ENCODE measurements around the gene PARP16. TPM values are rescaled to one million over a fixed set of nuclear protein-coding genes. Genes with fewer than 3 reads are reported as not detected.

PARP16 gene
- polyA plus RNA-seq, 2 of the 4 experiments (the other 2 are of a cell fraction), result 7.5 to 9.8 TPM

DNA sequence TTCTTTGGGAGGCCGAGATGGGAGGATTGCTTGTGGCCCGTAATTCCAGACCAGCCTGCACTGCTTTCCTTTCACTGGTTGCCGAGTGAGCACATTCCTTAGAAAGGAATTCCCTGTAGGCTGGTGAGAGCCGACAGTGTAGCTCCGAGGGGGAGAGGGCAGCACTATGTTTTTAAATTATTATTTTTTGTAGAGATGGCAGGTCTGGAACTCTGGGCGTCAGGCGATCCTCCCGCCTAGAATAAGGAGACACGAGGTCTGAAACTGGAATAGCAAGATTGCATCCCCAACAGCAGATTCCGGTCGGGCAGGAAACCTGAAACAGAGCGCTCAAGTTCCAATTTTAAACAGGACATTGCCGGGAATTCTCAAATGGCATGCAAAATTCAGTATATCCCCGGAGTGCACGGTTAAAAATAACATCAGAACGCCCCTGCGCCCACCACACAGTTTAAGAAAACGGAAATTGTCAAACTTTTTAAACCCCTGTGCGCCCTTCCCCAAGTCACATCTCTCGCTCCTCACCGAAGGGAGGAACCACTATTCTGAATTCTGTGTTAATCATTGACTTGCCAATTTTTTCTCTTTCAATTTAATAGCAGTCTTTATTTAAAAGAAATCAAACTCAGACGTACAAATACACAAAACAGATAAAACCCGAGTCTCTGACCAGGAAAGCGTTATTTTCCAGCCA, 17.2 kb upstream of the PARP16 start:
- WGBS (ENCODE audit: missing lambda C conversion rate), result 2% methylated on average over 24 of the region's 24 CpGs
- TF ChIP-seq MAFK (IDR thresholded peaks at IDR 0.05; ENCODE audit: partially characterized antibody), result peak; percentile 78
- TF ChIP-seq CHD2 (IDR thresholded peaks at IDR 0.05; ENCODE audit: low read length, partially characterized antibody), result no peak
- TF ChIP-seq RAD21 (conservative IDR thresholded peaks at IDR 0.05 in 1 of 2, IDR thresholded peaks at IDR 0.05 in 1 of 2), result no peak
- peak; percentile 88 for TF ChIP-seq HOXB5 (CRISPR knock-in tag; IDR thresholded peaks at IDR 0.05)
- no peak for TF ChIP-seq ESRRA (IDR thresholded peaks at IDR 0.05; ENCODE audit: borderline replicate concordance, low read length)
- no peak for TF ChIP-seq ZSCAN20 (CRISPR knock-in tag; IDR thresholded peaks at IDR 0.05)
- TF ChIP-seq, protein P1, sequence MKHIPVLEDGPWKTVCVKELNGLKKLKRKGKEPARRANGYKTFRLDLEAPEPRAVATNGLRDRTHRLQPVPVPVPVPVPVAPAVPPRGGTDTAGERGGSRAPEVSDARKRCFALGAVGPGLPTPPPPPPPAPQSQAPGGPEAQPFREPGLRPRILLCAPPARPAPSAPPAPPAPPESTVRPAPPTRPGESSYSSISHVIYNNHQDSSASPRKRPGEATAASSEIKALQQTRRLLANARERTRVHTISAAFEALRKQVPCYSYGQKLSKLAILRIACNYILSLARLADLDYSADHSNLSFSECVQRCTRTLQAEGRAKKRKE (CRISPR knock-in tag; IDR thresholded peaks at IDR 0.05; ENCODE audit: low read depth), result peak; percentile 92
- TF ChIP-seq BHLHE40 (IDR thresholded peaks at IDR 0.05; ENCODE audit: low read depth, low read length), result no peak
- no peak for TF ChIP-seq ZFP36 (IDR thresholded peaks at IDR 0.05; ENCODE audit: borderline replicate concordance, partially characterized antibody)
- no peak for TF ChIP-seq CHD4 (IDR thresholded peaks at IDR 0.05; ENCODE audit: borderline replicate concordance)
- TF ChIP-seq CBX2 (IDR thresholded peaks at IDR 0.05; ENCODE audit: borderline replicate concordance, low read depth), result no peak
- TF ChIP-seq USF2 (IDR thresholded peaks at IDR 0.05), result peak; percentile 20
- TF ChIP-seq SMC3 (IDR thresholded peaks at IDR 0.05), result no peak
- TF ChIP-seq EHF (CRISPR knock-in tag; IDR thresholded peaks at IDR 0.05), result peak; percentile 89
- TF ChIP-seq RARB (CRISPR knock-in tag; IDR thresholded peaks at IDR 0.05), result no peak
- TF ChIP-seq POLR2A (IDR thresholded peaks at IDR 0.05; ENCODE audit: low read length), result no peak
- TF ChIP-seq JUN (IDR thresholded peaks at IDR 0.05), result no peak
- TF ChIP-seq, protein P2, sequence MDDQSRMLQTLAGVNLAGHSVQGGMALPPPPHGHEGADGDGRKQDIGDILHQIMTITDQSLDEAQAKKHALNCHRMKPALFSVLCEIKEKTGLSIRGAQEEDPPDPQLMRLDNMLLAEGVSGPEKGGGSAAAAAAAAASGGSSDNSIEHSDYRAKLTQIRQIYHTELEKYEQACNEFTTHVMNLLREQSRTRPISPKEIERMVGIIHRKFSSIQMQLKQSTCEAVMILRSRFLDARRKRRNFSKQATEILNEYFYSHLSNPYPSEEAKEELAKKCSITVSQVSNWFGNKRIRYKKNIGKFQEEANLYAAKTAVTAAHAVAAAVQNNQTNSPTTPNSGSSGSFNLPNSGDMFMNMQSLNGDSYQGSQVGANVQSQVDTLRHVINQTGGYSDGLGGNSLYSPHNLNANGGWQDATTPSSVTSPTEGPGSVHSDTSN (IDR thresholded peaks at IDR 0.05), result no peak
- no peak for TF ChIP-seq HDAC2 (IDR thresholded peaks at IDR 0.05)
- peak; percentile 93 for TF ChIP-seq HOXB13 (CRISPR knock-in tag; IDR thresholded peaks at IDR 0.05; ENCODE audit: low read depth)
- TF ChIP-seq CEBPB (IDR thresholded peaks at IDR 0.05), result 0 out of 4 replicates have a peak, but pooled peaks of 1 of the 2 experiments have one; percentile 9
- TF ChIP-seq BCL3 (IDR thresholded peaks at IDR 0.05), result no peak
- no peak for TF ChIP-seq HES2 (IDR thresholded peaks at IDR 0.05)
- TF ChIP-seq, protein P3, sequence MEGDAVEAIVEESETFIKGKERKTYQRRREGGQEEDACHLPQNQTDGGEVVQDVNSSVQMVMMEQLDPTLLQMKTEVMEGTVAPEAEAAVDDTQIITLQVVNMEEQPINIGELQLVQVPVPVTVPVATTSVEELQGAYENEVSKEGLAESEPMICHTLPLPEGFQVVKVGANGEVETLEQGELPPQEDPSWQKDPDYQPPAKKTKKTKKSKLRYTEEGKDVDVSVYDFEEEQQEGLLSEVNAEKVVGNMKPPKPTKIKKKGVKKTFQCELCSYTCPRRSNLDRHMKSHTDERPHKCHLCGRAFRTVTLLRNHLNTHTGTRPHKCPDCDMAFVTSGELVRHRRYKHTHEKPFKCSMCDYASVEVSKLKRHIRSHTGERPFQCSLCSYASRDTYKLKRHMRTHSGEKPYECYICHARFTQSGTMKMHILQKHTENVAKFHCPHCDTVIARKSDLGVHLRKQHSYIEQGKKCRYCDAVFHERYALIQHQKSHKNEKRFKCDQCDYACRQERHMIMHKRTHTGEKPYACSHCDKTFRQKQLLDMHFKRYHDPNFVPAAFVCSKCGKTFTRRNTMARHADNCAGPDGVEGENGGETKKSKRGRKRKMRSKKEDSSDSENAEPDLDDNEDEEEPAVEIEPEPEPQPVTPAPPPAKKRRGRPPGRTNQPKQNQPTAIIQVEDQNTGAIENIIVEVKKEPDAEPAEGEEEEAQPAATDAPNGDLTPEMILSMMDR (IDR thresholded peaks at IDR 0.05), result no peak; the same call in 2 of the 3 replicates
- peak; percentile 60; the same call in 1 of the 2 replicates for TF ChIP-seq TFCP2L1 (CRISPR knock-in tag; IDR thresholded peaks at IDR 0.05)
- TF ChIP-seq RCOR1 (IDR thresholded peaks at IDR 0.05; ENCODE audit: low read depth, low read length), result no peak
- TF ChIP-seq, protein P4, sequence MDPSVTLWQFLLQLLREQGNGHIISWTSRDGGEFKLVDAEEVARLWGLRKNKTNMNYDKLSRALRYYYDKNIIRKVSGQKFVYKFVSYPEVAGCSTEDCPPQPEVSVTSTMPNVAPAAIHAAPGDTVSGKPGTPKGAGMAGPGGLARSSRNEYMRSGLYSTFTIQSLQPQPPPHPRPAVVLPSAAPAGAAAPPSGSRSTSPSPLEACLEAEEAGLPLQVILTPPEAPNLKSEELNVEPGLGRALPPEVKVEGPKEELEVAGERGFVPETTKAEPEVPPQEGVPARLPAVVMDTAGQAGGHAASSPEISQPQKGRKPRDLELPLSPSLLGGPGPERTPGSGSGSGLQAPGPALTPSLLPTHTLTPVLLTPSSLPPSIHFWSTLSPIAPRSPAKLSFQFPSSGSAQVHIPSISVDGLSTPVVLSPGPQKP (IDR thresholded peaks at IDR 0.05; ENCODE audit: low read depth, low read length), result no peak
- TF ChIP-seq FOSL2 (IDR thresholded peaks at IDR 0.05), result no peak
- no peak for TF ChIP-seq FOSL2 (CRISPR knock-in tag; IDR thresholded peaks at IDR 0.05)
- no peak for TF ChIP-seq EHMT2 (IDR thresholded peaks at IDR 0.05; ENCODE audit: low read depth)
- 0 out of 2 replicates have a peak, but pooled peaks have one; percentile 27 for TF ChIP-seq RNF2 (IDR thresholded peaks at IDR 0.05; ENCODE audit: borderline replicate concordance, low read depth)
- no peak for TF ChIP-seq CBX8 (IDR thresholded peaks at IDR 0.05)
- peak; percentile 74; the same call in 1 of the 2 replicates for TF ChIP-seq HEYL (CRISPR knock-in tag; IDR thresholded peaks at IDR 0.05)
- no peak for TF ChIP-seq POLR2AphosphoS2 (conservative IDR thresholded peaks at IDR 0.05; ENCODE audit: low read length)
- TF ChIP-seq SREBF2 (IDR thresholded peaks at IDR 0.05), result no peak

More for the DNA sequence above, 17.2 kb upstream of the PARP16 start:
- H3K4me2 ChIP-seq, result peak overlapping the region; percentile 88
- H3K9me3 ChIP-seq, result no peaks in the 10 kb centered on the region
- DNase-seq (ENCODE audit: low read depth in 1 of 2, low spot score in 1 of 2) (peak in 1 of 2 experiments; percentile 80), ATAC-seq (peak; percentile 57), FAIRE-seq (no peak)
- H3K4me1 ChIP-seq, result peaks cover 23% of the 10 kb centered on the region
- ChIA-PET POLR2A (interaction anchor here (0.5 to 2.8 kb wide), 23 partner anchors 7 to 307 kb away, joined by 3 to 103 read pairs (median 5); partner anchors contain the start of genes CLPX, IGDCC3, INTS14 and PARP16), CTCF (interaction anchor here (1.2 to 10.2 kb wide), 6 partner anchors 12 to 115 kb away, joined by 3 to 177 read pairs (median 8); partner anchors contain the start of gene CLPX)
- peak overlapping the region; percentile 56 for H3K4me3 ChIP-seq
- H3K27ac ChIP-seq, result peak overlapping the region; percentile 85 to 91
